Measurements from ENCODE around the gene DCXR.

- no peak for TF ChIP-seq EZH2 (IDR thresholded peaks at IDR 0.05; ENCODE audit: insufficient read depth, low read length)
- TF ChIP-seq, protein P1, sequence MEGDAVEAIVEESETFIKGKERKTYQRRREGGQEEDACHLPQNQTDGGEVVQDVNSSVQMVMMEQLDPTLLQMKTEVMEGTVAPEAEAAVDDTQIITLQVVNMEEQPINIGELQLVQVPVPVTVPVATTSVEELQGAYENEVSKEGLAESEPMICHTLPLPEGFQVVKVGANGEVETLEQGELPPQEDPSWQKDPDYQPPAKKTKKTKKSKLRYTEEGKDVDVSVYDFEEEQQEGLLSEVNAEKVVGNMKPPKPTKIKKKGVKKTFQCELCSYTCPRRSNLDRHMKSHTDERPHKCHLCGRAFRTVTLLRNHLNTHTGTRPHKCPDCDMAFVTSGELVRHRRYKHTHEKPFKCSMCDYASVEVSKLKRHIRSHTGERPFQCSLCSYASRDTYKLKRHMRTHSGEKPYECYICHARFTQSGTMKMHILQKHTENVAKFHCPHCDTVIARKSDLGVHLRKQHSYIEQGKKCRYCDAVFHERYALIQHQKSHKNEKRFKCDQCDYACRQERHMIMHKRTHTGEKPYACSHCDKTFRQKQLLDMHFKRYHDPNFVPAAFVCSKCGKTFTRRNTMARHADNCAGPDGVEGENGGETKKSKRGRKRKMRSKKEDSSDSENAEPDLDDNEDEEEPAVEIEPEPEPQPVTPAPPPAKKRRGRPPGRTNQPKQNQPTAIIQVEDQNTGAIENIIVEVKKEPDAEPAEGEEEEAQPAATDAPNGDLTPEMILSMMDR (IDR thresholded peaks at IDR 0.05; ENCODE audit: insufficient read depth, low read depth, low read length): no peak
These were observed 44.0 kb upstream of the DCXR start for GRCh38 chr17:82081546-82081945.

All from astrocyte (in vitro differentiated cells and primary cell).